IMR-90 (cell line): ENCODE results near the gene KRTAP10-9. TPM values are rescaled to one million over a fixed set of nuclear protein-coding genes. Genes with fewer than 3 reads are reported as not detected.

Experiments
- ATAC-seq: fragments of 200-7000 bp; cut with Tn5 transposase; 2 replicates; pipeline ENCODE4 v1.9.1; 2020; ENCODE audit warnings: low read depth, mild to moderate bottlenecking, moderate library complexity
- BruUV-seq: library from RNA; stranded (reverse); fragments of 400-500 nt; replicated peaks from 2 replicates; lab custom pipeline; 2021; lab: Mats Ljungman, UMichigan
- CTCF ChIA-PET: fragments of 300-600 bp; formaldehyde crosslinking; extraction: SDS; loops from one replicate; lab custom pipeline; 2021; ENCODE audit warnings: antibody characterized with exemption; lab: Yijun Ruan, JAX
- POLR2A ChIA-PET: fragments of 300-600 bp; sonication (Branson Sonifier 250); formaldehyde crosslinking; loops from one replicate; lab custom pipeline; 2022; ENCODE audit warnings: antibody characterized with exemption; ENCODE audit not compliant: unreplicated experiment; lab: Charles Lee
- DNase-seq: peaks from one replicate; pipeline ENCODE4 v3.0.0; 2013
- H2AFZ ChIP-seq: replicated peaks from 2 replicates; pipeline ENCODE3; 2013; ENCODE audit warnings: low read length, mild to moderate bottlenecking; ENCODE audit not compliant: poor library complexity
- H2AK5ac ChIP-seq: 2 replicates; pipeline ENCODE4 v1.6.1; 2013; ENCODE audit warnings: low read depth, low read length, inconsistent platforms
- H2AK9ac ChIP-seq: replicated peaks from 2 replicates; pipeline ENCODE3; 2013; ENCODE audit warnings: mild to moderate bottlenecking, low read depth, low read length, moderate library complexity; ENCODE audit not compliant: poor library complexity
- H2BK120ac ChIP-seq: 2 replicates; pipeline ENCODE4 v1.6.1; 2013; ENCODE audit warnings: low read depth, low read length, inconsistent platforms
- H2BK15ac ChIP-seq: 3 replicates; pipeline ENCODE4 v1.6.1; 2013; ENCODE audit warnings: low read depth, low read length, inconsistent platforms
- H2BK20ac ChIP-seq: 2 replicates; pipeline ENCODE4 v1.6.1; 2013; ENCODE audit warnings: low read depth, mild to moderate bottlenecking, inconsistent platforms, low read length, moderate library complexity
- H2BK5ac ChIP-seq: 2 replicates; pipeline ENCODE4 v1.6.1; 2013; ENCODE audit warnings: mild to moderate bottlenecking, low read depth, low read length, inconsistent platforms; ENCODE audit not compliant: poor library complexity, severe bottlenecking
- H3K14ac ChIP-seq: replicated peaks from 2 replicates; pipeline ENCODE4 v1.6.1; 2013; ENCODE audit warnings: low read depth, low read length, inconsistent platforms
- H3K18ac ChIP-seq: 2 replicates; pipeline ENCODE4 v1.6.1; 2013; ENCODE audit warnings: low read depth, low read length, control low read depth
- H3K23ac ChIP-seq: 2 replicates; pipeline ENCODE4 v1.6.1; 2013; ENCODE audit warnings: low read depth, low read length, inconsistent platforms
- H3K27ac ChIP-seq: 2 replicates; pipeline ENCODE4 v1.5.1; 2013; ENCODE audit warnings: mild to moderate bottlenecking, control low read depth, low read length; ENCODE audit not compliant: insufficient read depth
- H3K27me3 ChIP-seq: 2 replicates; pipeline ENCODE4 v1.6.1; 2013; ENCODE audit warnings: low read length; ENCODE audit not compliant: control insufficient read depth, insufficient read depth
- H3K36me3 ChIP-seq: 2 replicates; pipeline ENCODE4 v1.6.1; 2013; ENCODE audit warnings: low read length, mixed read lengths; ENCODE audit not compliant: control insufficient read depth, insufficient read depth
- H3K4ac ChIP-seq: 2 replicates; pipeline ENCODE4 v1.6.1; 2013; ENCODE audit warnings: low read depth, low read length, inconsistent platforms
- H3K4me1 ChIP-seq: 2 replicates; pipeline ENCODE4 v1.6.1; 2013; ENCODE audit warnings: low read length, mixed read lengths; ENCODE audit not compliant: control insufficient read depth, insufficient read depth
- H3K4me2 ChIP-seq: 2 replicates; pipeline ENCODE4 v1.6.1; 2013; ENCODE audit warnings: low read depth, mild to moderate bottlenecking, control low read depth, low read length, moderate library complexity
- H3K4me3 ChIP-seq: 2 replicates; pipeline ENCODE4 v1.5.1; 2013; ENCODE audit warnings: low read depth, mild to moderate bottlenecking, control low read depth, low read length, moderate library complexity; ENCODE audit not compliant: insufficient read depth
- H3K56ac ChIP-seq: 2 replicates; pipeline ENCODE4 v1.6.1; 2013; ENCODE audit warnings: low read length, inconsistent platforms; ENCODE audit not compliant: insufficient read depth; ENCODE audit errors: extremely low read depth
- H3K79me1 ChIP-seq, 2 experiments: 2 replicates each; pipeline ENCODE4 v1.6.1; 2013; ENCODE audit warnings: low read length in 2 of 2, inconsistent platforms in 1 of 2, low read depth in 1 of 2
- H3K9ac ChIP-seq: 2 replicates; pipeline ENCODE4 v1.6.1; 2013; ENCODE audit warnings: low read depth, low read length, control low read depth
- H3K9me1 ChIP-seq: 2 replicates; pipeline ENCODE4 v1.6.1; 2013; ENCODE audit warnings: low read length, inconsistent platforms; ENCODE audit not compliant: insufficient read depth
- H3K9me3 ChIP-seq: 2 replicates; pipeline ENCODE4 v1.6.1; 2013; ENCODE audit warnings: low read length; ENCODE audit not compliant: control insufficient read depth, insufficient read depth
- H4K20me1 ChIP-seq: 2 replicates; pipeline ENCODE4 v1.6.1; 2013; ENCODE audit warnings: low read length, inconsistent platforms; ENCODE audit not compliant: insufficient read depth
- H4K5ac ChIP-seq: 2 replicates; pipeline ENCODE4 v1.6.1; 2013; ENCODE audit warnings: mild to moderate bottlenecking, low read depth, low read length, control low read depth
- H4K8ac ChIP-seq, 2 experiments: 2 replicates each; pipeline ENCODE4 v1.6.1; 2013; ENCODE audit warnings: low read depth in 2 of 2, low read length in 2 of 2, control low read depth in 1 of 2, inconsistent platforms in 1 of 2
- H4K91ac ChIP-seq: 2 replicates; pipeline ENCODE4 v1.6.1; 2013; ENCODE audit warnings: low read depth, low read length, inconsistent platforms; ENCODE audit not compliant: insufficient read depth
- CEBPB ChIP-seq: IDR thresholded peaks from 2 replicates; pipeline ENCODE4 v1.6.1; 2012; ENCODE audit warnings: low read depth, low read length, improper control_type of control experiment
- ELK1 ChIP-seq: fragments of 150-350 bp; IDR thresholded peaks from 2 replicates; pipeline ENCODE4 v1.6.1; 2016; ENCODE audit warnings: low read depth, mild to moderate bottlenecking, low read length, moderate library complexity, borderline replicate concordance
- FOS ChIP-seq: fragments of 150-350 bp; IDR thresholded peaks from 2 replicates; pipeline ENCODE4 v1.6.1; 2016; ENCODE audit warnings: low read depth, low read length
- MAZ ChIP-seq: IDR thresholded peaks from 2 replicates; pipeline ENCODE4 v1.6.1; 2012; ENCODE audit warnings: low read depth, mild to moderate bottlenecking, low read length, improper control_type of control experiment, moderate library complexity, borderline replicate concordance
- MXI1 ChIP-seq: IDR thresholded peaks from 2 replicates; pipeline ENCODE4 v1.6.1; 2012; ENCODE audit warnings: low read depth, mild to moderate bottlenecking, low read length, moderate library complexity, borderline replicate concordance
- POLR2A ChIP-seq: IDR thresholded peaks from 2 replicates; pipeline ENCODE4 v1.6.1; 2012; ENCODE audit warnings: mild to moderate bottlenecking, low read depth, low read length
- RCOR1 ChIP-seq: IDR thresholded peaks from 2 replicates; pipeline ENCODE4 v1.6.1; 2012; ENCODE audit warnings: mild to moderate bottlenecking, low read length, improper control_type of control experiment; ENCODE audit not compliant: insufficient replicate concordance
- RFX5 ChIP-seq: IDR thresholded peaks from 2 replicates; pipeline ENCODE4 v1.8.0; 2012; ENCODE audit warnings: low read depth, mild to moderate bottlenecking, low read length, moderate library complexity
- SMC3 ChIP-seq: fragments of 150-350 bp; IDR thresholded peaks from 2 replicates; pipeline ENCODE4 v1.6.1; 2016; ENCODE audit warnings: low read depth, mild to moderate bottlenecking, antibody characterized with exemption, low read length, moderate library complexity
- USF2 ChIP-seq: fragments of 150-350 bp; IDR thresholded peaks from 2 replicates; pipeline ENCODE4 v1.6.1; 2017; ENCODE audit warnings: mild to moderate bottlenecking, antibody characterized with exemption, low read length, low read depth
- WGBS, 2 experiments: methylation state at CpG; one replicate each; pipeline versions ENCODE4 v1.1.5 to v1.1.7; 2013; ENCODE audit warnings: missing lambda C conversion rate in 2 of 2; ENCODE audit not compliant: insufficient read length in 1 of 2; ENCODE audit errors: extremely low coverage in 2 of 2; 5-methylcytosine and 5-hydroxymethylcytosine counted together
- dilution Hi-C: fragments of 300-500 bp; cut with HindIII; formaldehyde crosslinking; loops from one replicate; pipeline ENCODE4 v1.14.3; 2018; ENCODE audit warnings: low sequenced_read_pairs; ENCODE audit not compliant: unreplicated experiment
- in situ Hi-C: fragments of 300-500 bp; cut with MboI; formaldehyde crosslinking; loops from 3 replicates; pipeline ENCODE4 v1.14.3; 2019; ENCODE audit warnings: low sequenced_read_pairs, inconsistent platforms, mixed read lengths
- intact Hi-C: fragments of 100-400 bp; cut with micrococcal nuclease; formaldehyde crosslinking; loops from 2 replicates; pipeline ENCODE4 v1.10.0; 2022
- polyA plus RNA-seq, 3 experiments: library from polyadenylated mRNA; depleted of rRNA; stranded (reverse); fragments of >200 nt; gene quantifications; 2 replicates each; pipeline ENCODE4 v1.2.3, GENCODE V29; 2012; ENCODE audit warnings: low replicate concordance in 1 of 3
- total RNA-seq: library from RNA; depleted of rRNA; stranded (reverse); fragments of >200 nt; gene quantifications from 2 replicates; pipeline ENCODE4 v1.2.3, GENCODE V29; 2012

The KRTAP10-9 gene
- total and polyA plus RNA-seq, 2 of the 4 experiments (the other 2 are of a cell fraction) = not detected

- Histone ChIP-seq H3K56ac (no peak within 1 kb of the TSS), H3K9me1 (no peaks in the 10 kb centered on the region), H3K4me2 (no peak within 1 kb of the TSS), H3K36me3 (no peaks in the 10 kb centered on the region), H3K14ac (no peak within 1 kb of the TSS), H3K27ac (no peak within 1 kb of the TSS), H3K9me3 (peaks cover 13% of the 10 kb centered on the region), H4K91ac (no peak within 1 kb of the TSS), H3K79me1 (no peaks in the 10 kb centered on the region), H3K4ac (no peak within 1 kb of the TSS), H4K8ac (no peak within 1 kb of the TSS), H2AK5ac (no peak within 1 kb of the TSS), H3K9ac (no peak within 1 kb of the TSS), H2BK120ac (no peak within 1 kb of the TSS), H4K20me1 (no peaks in the 10 kb centered on the region), H3K23ac (no peak within 1 kb of the TSS), H3K27me3 (peaks cover under 1% of the 10 kb centered on the region; the same call in 1 of the 2 replicates), H2BK15ac (no peak within 1 kb of the TSS), H3K18ac (no peak within 1 kb of the TSS), H3K4me1 (no peaks in the 10 kb centered on the region), H2AK9ac (no peak within 1 kb of the TSS), H4K5ac (no peak within 1 kb of the TSS), H2BK5ac (no peak within 1 kb of the TSS), H2AFZ (no peak within 1 kb of the TSS), H2BK20ac (no peak within 1 kb of the TSS), H3K4me3 (no peak within 1 kb of the TSS)
- TF ChIP-seq CEBPB (no peak), MAZ (no peak), USF2 (no peak), MXI1 (no peak), ELK1 (no peak), RCOR1 (no peak), SMC3 (no peak), FOS (no peak), POLR2A (no peak), RFX5 (no peak)
- DNase-seq (no peak), ATAC-seq (no peak)
- dilution Hi-C loops = no loop called here
- POLR2A ChIA-PET = no interaction called here
- in situ Hi-C loops = no loop called here
- WGBS, 2 experiments = 71% methylated on average over 2 of the region's 8 CpGs; no CpG with 5 or more reads in 1 of the 2 experiments
- BruUV-seq = no TSS peak
- CTCF ChIA-PET = no interaction called here
- intact Hi-C loops = no loop called here
These were observed 14.8 kb upstream of the KRTAP10-9 start, which contains the start of gene KRTAP10-8 for GRCh38 chr21:44612029-44612486. Gene KRTAP10-8 (plus strand): TSS chr21:44612079. CDS start chr21:44612101, 22 bp downstream.
